ENCODE data around the gene CFAP410. TPM values are rescaled to one million over a fixed set of nuclear protein-coding genes. Genes with fewer than 3 reads are reported as not detected.
A peak's percentile ranks its signal among the peaks of the same experiment; 100 is the strongest.

Gene CFAP410
- total and polyA plus RNA-seq, 2 of the 13 experiments (the other 11 are each of a cell fraction or from before 2014, with no cell fraction given) = 8.0 to 20.1 TPM

- TF ChIP-seq ZNF605 (CRISPR knock-in tag; IDR thresholded peaks at IDR 0.05) (no peak), EP300 (IDR thresholded peaks at IDR 0.05; ENCODE audit: low read depth in 2 of 2, low read length in 2 of 2) (no peak), EP300 (CRISPR knock-in tag; IDR thresholded peaks at IDR 0.05; ENCODE audit: borderline replicate concordance) (no peak), ZNF629 (CRISPR knock-in tag; conservative IDR thresholded peaks at IDR 0.05) (no peak), ZNF512 (CRISPR knock-in tag; IDR thresholded peaks at IDR 0.05) (no peak), TFDP1 (CRISPR knock-in tag; IDR thresholded peaks at IDR 0.05; ENCODE audit: borderline replicate concordance) (no peak), ZNF710 (CRISPR knock-in tag; IDR thresholded peaks at IDR 0.05; ENCODE audit: borderline replicate concordance) (0 out of 2 replicates have a peak, but pooled peaks have one; percentile 25), KLF16 (CRISPR knock-in tag; IDR thresholded peaks at IDR 0.05) (no peak), CTCF (CRISPR knock-in tag; IDR thresholded peaks at IDR 0.05) (peak; percentile 71), JUN (CRISPR knock-in tag; IDR thresholded peaks at IDR 0.05) (no peak), MXD1 (CRISPR knock-in tag; IDR thresholded peaks at IDR 0.05) (no peak), ZNF234 (CRISPR knock-in tag; conservative IDR thresholded peaks at IDR 0.05) (no peak), ZBTB26 (CRISPR knock-in tag; IDR thresholded peaks at IDR 0.05; ENCODE audit: borderline replicate concordance) (no peak), FOXO1 (CRISPR knock-in tag; IDR thresholded peaks at IDR 0.05) (no peak), CEBPB (IDR thresholded peaks at IDR 0.05; ENCODE audit: borderline replicate concordance, low read depth, low read length) (no peak), PRDM15 (CRISPR knock-in tag; IDR thresholded peaks at IDR 0.05) (no peak)
Observed at GRCh38 chr21:44377201-44377921, 38.2 kb upstream of the CFAP410 start (continued).
